NB4 (cell line): ENCODE results near the gene RAB14.

ENCODE experiments used
- CTCF ChIP-seq: IDR thresholded peaks from one replicate; pipeline ENCODE4 v1.5.1; 2012; ENCODE audit warnings: low read depth, low read length
- MYC ChIP-seq: IDR thresholded peaks from 2 replicates; pipeline ENCODE4 v1.6.1; 2011; ENCODE audit warnings: low read depth, low read length
- POLR2A ChIP-seq: IDR thresholded peaks from 2 replicates; pipeline ENCODE4 v1.6.1; 2011; ENCODE audit warnings: mild to moderate bottlenecking; ENCODE audit not compliant: insufficient read length; ENCODE audit errors: extremely low read depth
- TF ChIP-seq, protein P1 (sequence below): IDR thresholded peaks from 2 replicates; pipeline ENCODE4 v1.6.1; 2011; ENCODE audit warnings: low read depth, low read length

GRCh38 chr9:121219530-121219929 is 17.9 kb upstream of the RAB14 start:
- TF ChIP-seq CTCF: no peak
- TF ChIP-seq POLR2A: no peak
- TF ChIP-seq MYC: no peak
- TF ChIP-seq, protein P1, sequence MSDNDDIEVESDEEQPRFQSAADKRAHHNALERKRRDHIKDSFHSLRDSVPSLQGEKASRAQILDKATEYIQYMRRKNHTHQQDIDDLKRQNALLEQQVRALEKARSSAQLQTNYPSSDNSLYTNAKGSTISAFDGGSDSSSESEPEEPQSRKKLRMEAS: no peak
